Lung (tissue), 12 donors: ENCODE results near the gene KCNT1. TPM values are rescaled to one million over a fixed set of nuclear protein-coding genes. Genes with fewer than 3 reads are reported as not detected.

Source experiments
- ATAC-seq: fragments of 200-7000 bp; cut with Tn5 transposase; one replicate; pipeline ENCODE4 v1.9.1; 2020; ENCODE audit warnings: moderate number of reproducible peaks; ENCODE audit not compliant: insufficient read depth, low FRiP score
- DNase-seq, 3 donors: peaks; one replicate each; pipeline ENCODE4 v3.0.0-alpha.2; 2013 to 2017
- H3K27ac ChIP-seq, 2 donors: one replicate each; pipeline ENCODE4 v1.5.1; 2013; ENCODE audit warnings: mild to moderate bottlenecking in 2 of 2, moderate library complexity in 2 of 2, control low read depth in 1 of 2, inconsistent platforms in 1 of 2, low read depth in 1 of 2, low read length in 1 of 2
- H3K27me3 ChIP-seq, 3 donors: one replicate each; pipeline ENCODE4 v1.5.1; 2013; ENCODE audit warnings: low read length in 2 of 3; ENCODE audit not compliant: control insufficient read depth in 3 of 3, insufficient read depth in 3 of 3
- H3K36me3 ChIP-seq, 4 donors: one replicate each; pipeline ENCODE4 v1.5.1; 2013; ENCODE audit warnings: low read length in 4 of 4, mild to moderate bottlenecking in 1 of 4, moderate library complexity in 1 of 4; ENCODE audit not compliant: control insufficient read depth in 4 of 4, insufficient read depth in 4 of 4
- H3K4me1 ChIP-seq, 5 donors: one replicate each; pipeline ENCODE4 v1.5.1; 2013; ENCODE audit warnings: low read length in 5 of 5, mild to moderate bottlenecking in 2 of 5, moderate library complexity in 1 of 5; ENCODE audit not compliant: control insufficient read depth in 5 of 5, insufficient read depth in 5 of 5
- H3K4me3 ChIP-seq: one replicate; pipeline ENCODE4 v1.5.1; 2013; ENCODE audit warnings: mild to moderate bottlenecking, control low read depth, moderate library complexity
- H3K9ac ChIP-seq, 2 donors: one replicate each; pipeline ENCODE4 v1.5.1; 2013; ENCODE audit warnings: low read length in 2 of 2, control low read depth in 1 of 2; ENCODE audit not compliant: insufficient read depth in 1 of 2
- H3K9me3 ChIP-seq, 4 donors: one replicate each; pipeline ENCODE4 v1.5.1; 2013; ENCODE audit warnings: low read length in 3 of 4, mild to moderate bottlenecking in 1 of 4, moderate library complexity in 1 of 4; ENCODE audit not compliant: control insufficient read depth in 4 of 4, insufficient read depth in 3 of 4
- CTCF ChIP-seq: IDR thresholded peaks from 2 replicates; pipeline ENCODE4 v1.5.1; 2012; ENCODE audit warnings: mild to moderate bottlenecking; ENCODE audit errors: control extremely low read depth, extremely low read depth
- WGBS, 2 donors: extraction: QIAGEN DNeasy Blood & Tissue Kit; methylation state at CpG; one replicate each; pipeline ENCODE4 v1.1.7; 2013; 5-methylcytosine and 5-hydroxymethylcytosine counted together
- polyA plus RNA-seq, 2 donors: library from polyadenylated mRNA; stranded (reverse); fragments of 200-250 nt; gene quantifications; one replicate each; pipeline ENCODE4 v1.2.1, GENCODE V29; 2013
- total RNA-seq, 2 donors: library from RNA; depleted of rRNA in 1 of 2; stranded (reverse); fragments of >200 nt in 1 of 2; gene quantifications; one replicate each; pipeline ENCODE4 v1.2.1, GENCODE V29; 2014 to 2021
- donor health status: control.
- donor health status: control.
- donor health status: Bipolar disorder and iron deficiency.
- donor health status: healthy.
- donor health status: DM: yes; HTN: yes; CAD: no.

Gene KCNT1
- total and polyA plus RNA-seq, 4 donors, result 0.06 to 0.28 (median 0.11) TPM

DNA sequence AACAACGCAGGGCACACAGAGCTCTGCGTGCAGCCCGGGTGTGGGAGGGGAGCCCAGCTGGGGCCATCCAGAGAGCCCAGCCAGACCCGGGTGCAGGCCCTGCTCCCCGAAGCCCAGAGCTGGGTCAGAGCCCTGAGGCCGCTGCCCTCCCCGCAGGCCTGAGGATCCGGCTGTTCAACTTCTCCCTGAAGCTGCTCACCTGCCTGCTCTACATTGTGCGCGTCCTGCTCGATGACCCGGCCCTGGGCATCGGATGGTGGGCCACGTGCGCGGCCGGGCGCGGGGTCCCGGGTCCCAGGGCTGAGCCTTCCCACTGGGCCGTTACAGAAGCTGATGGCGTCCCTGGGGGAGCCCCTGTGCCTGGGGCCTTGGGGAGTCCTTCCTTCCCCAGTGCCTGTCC, 48.8 kb downstream of the KCNT1 start:
- no peaks in the 10 kb centered on the region for H3K27me3 ChIP-seq
- H3K9ac ChIP-seq, result no peak overlapping the region
- H3K36me3 ChIP-seq, result no peaks in the 10 kb centered on the region
- ATAC-seq (no peak), DNase-seq (no peak)
- H3K4me3 ChIP-seq, result no peak overlapping the region
- no peak overlapping the region for H3K27ac ChIP-seq
- H3K9me3 ChIP-seq, result peaks cover 0 to 10% (median 0%) of the 10 kb centered on the region in 4 donors
- WGBS, 2 donors, result 85 to 90% methylated on average over 22 of the region's 22 CpGs
- no peak for TF ChIP-seq CTCF
- no peaks in the 10 kb centered on the region for H3K4me1 ChIP-seq

GRCh38 chr9:135751501-135751900, 49.5 kb downstream of the KCNT1 start:
- Histone ChIP-seq H3K27ac (no peak overlapping the region), H3K4me1 (no peaks in the 10 kb centered on the region), H3K9ac (no peak overlapping the region), H3K9me3 (peaks cover 0 to 9% (median 0%) of the 10 kb centered on the region in 4 donors), H3K4me3 (no peak overlapping the region), H3K27me3 (no peaks in the 10 kb centered on the region), H3K36me3 (no peaks in the 10 kb centered on the region)
- ATAC-seq, result no peak
- DNase-seq, result no peak
- no peak for TF ChIP-seq CTCF
- WGBS, 2 donors, result 60 to 67% methylated on average over 13 of the region's 13 CpGs

GRCh38 chr9:135752281-135753204, 50.6 kb downstream of the KCNT1 start:
- H3K27ac ChIP-seq, result no peak overlapping the region

More at GRCh38 chr9:135752281-135753204, 50.6 kb downstream of the KCNT1 start:
- Histone ChIP-seq H3K9me3 (peaks cover 0 to 9% (median 0%) of the 10 kb centered on the region in 4 donors), H3K27me3 (no peaks in the 10 kb centered on the region), H3K9ac (no peak overlapping the region), H3K4me3 (no peak overlapping the region), H3K4me1 (no peaks in the 10 kb centered on the region), H3K36me3 (no peaks in the 10 kb centered on the region)
- WGBS, 2 donors, result 89% methylated on average over 8 of the region's 8 CpGs
- TF ChIP-seq CTCF, result no peak
- DNase-seq, result no peak
- no peak for ATAC-seq
